Prostate gland (tissue), 2 donors: Measurements from ENCODE around the gene CST7. TPM values are rescaled to one million over a fixed set of nuclear protein-coding genes. Genes with fewer than 3 reads are reported as not detected.
A peak's percentile ranks its signal among the peaks of the same experiment; 100 is the strongest.

ENCODE experiments used
- DNase-seq: peaks from one replicate; pipeline ENCODE4 v3.0.0-alpha.2; 2019; ENCODE audit warnings: low spot score
- H3K27ac ChIP-seq, 2 donors: fragments of 200-600 bp; sonication (generic); 2 replicates each; pipeline ENCODE4 v1.5.1; 2017 to 2019
- H3K27me3 ChIP-seq: fragments of 200-600 bp; sonication (generic); replicated peaks from 2 replicates; pipeline ENCODE4 v1.5.1; 2019; ENCODE audit not compliant: insufficient read depth
- H3K36me3 ChIP-seq, 2 donors: fragments of 200-600 bp; sonication (generic); 1 replicate in 1 of 2; 2 replicates in 1 of 2; pipeline versions ENCODE4 v1.5.1 to v1.8.1; 2017 to 2019
- H3K4me1 ChIP-seq: fragments of 200-600 bp; sonication (generic); replicated peaks from 2 replicates; pipeline ENCODE4 v1.5.1; 2019
- H3K4me3 ChIP-seq, 2 donors: fragments of 200-600 bp; sonication (generic); 2 replicates each; pipeline ENCODE4 v1.5.1; 2017 to 2019
- H3K9me3 ChIP-seq: fragments of 200-600 bp; sonication (generic); 2 replicates; pipeline ENCODE4 v1.5.1; 2017
- CTCF ChIP-seq, 4 experiments: fragments of 200-600 bp in 2 of 4; fragments of 450-650 bp in 2 of 4; sonication (generic) in 2 of 4; IDR thresholded peaks; 1 replicate in 3 of 4; 2 replicates in 1 of 4; pipeline ENCODE4 v1.5.1; 2016 to 2019; ENCODE audit warnings: antibody characterized with exemption in 4 of 4, mild to moderate bottlenecking in 2 of 4, moderate library complexity in 2 of 4
- POLR2A ChIP-seq: fragments of 450-650 bp; IDR thresholded peaks from one replicate; pipeline ENCODE4 v1.6.1; 2016; ENCODE audit warnings: antibody characterized with exemption, mild to moderate bottlenecking
- POLR2AphosphoS5 ChIP-seq: sonication (generic); formaldehyde crosslinking; IDR thresholded peaks from one replicate; pipeline ENCODE4 v1.6.1; 2017; ENCODE audit warnings: antibody characterized with exemption
- WGBS: methylation state at CpG from one replicate; pipeline ENCODE4 v1.1.5; 2018; 5-methylcytosine and 5-hydroxymethylcytosine counted together
- intact Hi-C: fragments of 100-400 bp; cut with DNase I; formaldehyde crosslinking; loops from one replicate; pipeline ENCODE4 v1.14.2; 2022
- small RNA-seq, 2 donors: library from RNA; depleted of rRNA; stranded (forward); fragments of <200 nt; gene quantifications; one replicate each; pipeline ENCODE3, GENCODE V24; 2016
- total RNA-seq, 2 donors: library from RNA; depleted of rRNA; stranded (reverse); fragments of >200 nt; gene quantifications; one replicate each; pipeline ENCODE4 v1.1.0, GENCODE V29; 2016

Gene CST7
- total RNA-seq, 2 donors from 2014 or later: 1.2 to 3.6 TPM

GRCh38 chr20:25005661-25006060 is 56.6 kb downstream of the CST7 start:
- 90% methylated on average over 8 of the region's 8 CpGs for WGBS
- no peaks in the 10 kb centered on the region for H3K4me1 ChIP-seq
- H3K36me3 ChIP-seq: peaks cover 0 to 23% of the 10 kb centered on the region in 2 donors
- H3K27ac ChIP-seq: peak overlapping the region; percentile 44 to 51
- TF ChIP-seq CTCF (IDR thresholded peaks at IDR 0.05): no peak
- TF ChIP-seq POLR2AphosphoS5: no peak
- no peak for TF ChIP-seq POLR2A
- no peaks in the 10 kb centered on the region for H3K27me3 ChIP-seq
- DNase-seq: no peak
- intact Hi-C loops: no loop called here
- no peaks in the 10 kb centered on the region for H3K9me3 ChIP-seq
- no peak overlapping the region for H3K4me3 ChIP-seq

GRCh38 chr20:25006431-25007167 is 57.5 kb downstream of the CST7 start:
- Histone ChIP-seq H3K9me3 (no peaks in the 10 kb centered on the region), H3K4me3 (no peak overlapping the region), H3K36me3 (peaks cover 0 to 26% of the 10 kb centered on the region in 2 donors), H3K27ac (peak overlapping the region; percentile 44 to 51), H3K27me3 (no peaks in the 10 kb centered on the region), H3K4me1 (no peaks in the 10 kb centered on the region)
- no peak for TF ChIP-seq POLR2AphosphoS5
- no peak for TF ChIP-seq CTCF (IDR thresholded peaks at IDR 0.05)
- no peak for TF ChIP-seq POLR2A
- no peak for DNase-seq
- WGBS: 77% methylated on average over 12 of the region's 12 CpGs
- intact Hi-C loops: no loop called here

- H3K27ac ChIP-seq: peak overlapping the region in 1 of 2 donors; percentile 51
- DNase-seq: no peak
These were observed 58.6 kb downstream of the CST7 start for GRCh38 chr20:25007491-25008305.

GRCh38 chr20:25008388-25009217 is 59.5 kb downstream of the CST7 start:
- Histone ChIP-seq H3K27ac (no peak overlapping the region), H3K9me3 (no peaks in the 10 kb centered on the region), H3K4me1 (no peaks in the 10 kb centered on the region), H3K27me3 (no peaks in the 10 kb centered on the region), H3K36me3 (peaks cover 0 to 36% of the 10 kb centered on the region in 2 donors), H3K4me3 (no peak overlapping the region)
- WGBS: 96% methylated on average over 11 of the region's 11 CpGs
- intact Hi-C loops: no loop called here
- no peak for DNase-seq
- TF ChIP-seq POLR2A: no peak
- no peak for TF ChIP-seq CTCF (IDR thresholded peaks at IDR 0.05)
- no peak for TF ChIP-seq POLR2AphosphoS5

More at GRCh38 chr20:25007491-25008305, 58.6 kb downstream of the CST7 start:
- H3K4me1 ChIP-seq: no peaks in the 10 kb centered on the region
- TF ChIP-seq POLR2A (no peak), CTCF (IDR thresholded peaks at IDR 0.05) (no peak), POLR2AphosphoS5 (no peak)
- WGBS: 95% methylated on average over 22 of the region's 22 CpGs
- peaks cover 0 to 36% of the 10 kb centered on the region in 2 donors for H3K36me3 ChIP-seq
- intact Hi-C loops: no loop called here
- H3K27me3 ChIP-seq: no peaks in the 10 kb centered on the region
- H3K9me3 ChIP-seq: no peaks in the 10 kb centered on the region
- H3K4me3 ChIP-seq: no peak overlapping the region

Small RNAs within 50 kb of the gene (small RNA-seq; reads per million reads assigned to genes)
- 0 reads per million in 2 donors for gene RNU6-1257P

Other genes with a start within 250 kb of the CST7 start
- 10 to 100 TPM; 70.5 to 93.8 TPM for gene APMAP, start 43.5 kb downstream of the CST7 start, total RNA-seq
- gene ACSS1, start 108.9 kb downstream of the CST7 start, total RNA-seq: 100 to 1,000 TPM; 111 to 170 TPM
- not detected for gene VSX1, start 132.9 kb downstream of the CST7 start, total RNA-seq
- 100 to 1,000 TPM; 105 to 194 TPM for gene ENTPD6, start 246.4 kb downstream of the CST7 start, total RNA-seq